Measurements from ENCODE around the gene PCBP3. TPM values are rescaled to one million over a fixed set of nuclear protein-coding genes. Genes with fewer than 3 reads are reported as not detected.
"Not testable (repeated sequence)": the region's sequence is repeated elsewhere in the genome, so short reads cannot be mapped to it uniquely, and the experiment has no call there.

The PCBP3 gene
- polyA plus RNA-seq, 3 donors: 1.9 to 2.0 (median 1.9) TPM

GRCh38 chr21:45845063-45845769 is 201.7 kb downstream of the PCBP3 start:
- no peak for DNase-seq

- DNase-seq: no peak
These were observed 202.2 kb downstream of the PCBP3 start for GRCh38 chr21:45845770-45846090.

- no peak for DNase-seq
These were observed 203.0 kb downstream of the PCBP3 start for GRCh38 chr21:45846373-45847160.

GRCh38 chr21:45847870-45848269 is 204.3 kb downstream of the PCBP3 start:
- no peak for DNase-seq

GRCh38 chr21:45848331-45848730 is 204.8 kb downstream of the PCBP3 start:
- DNase-seq: no peak

GRCh38 chr21:45848805-45849204 is 205.3 kb downstream of the PCBP3 start:
- no peak for DNase-seq

GRCh38 chr21:45849651-45850050 is 206.1 kb downstream of the PCBP3 start:
- DNase-seq: no peak

GRCh38 chr21:45850181-45850580 is 206.7 kb downstream of the PCBP3 start:
- no peak for DNase-seq

GRCh38 chr21:45852386-45852785 is 208.9 kb downstream of the PCBP3 start:
- DNase-seq: not testable (repeated sequence)

- no peak for DNase-seq
These were observed 209.4 kb downstream of the PCBP3 start for GRCh38 chr21:45852886-45853400.

- DNase-seq: no peak
These were observed 210.3 kb downstream of the PCBP3 start for GRCh38 chr21:45853703-45854342.

GRCh38 chr21:45854690-45855247 is 211.2 kb downstream of the PCBP3 start:
- DNase-seq: no peak

- DNase-seq: no peak
These were observed 211.8 kb downstream of the PCBP3 start for GRCh38 chr21:45855248-45855811.

- DNase-seq: no peak
These were observed 212.9 kb downstream of the PCBP3 start for GRCh38 chr21:45856442-45856841.

GRCh38 chr21:45856906-45857305 is 213.4 kb downstream of the PCBP3 start:
- DNase-seq: no peak

GRCh38 chr21:45857761-45858160 is 214.2 kb downstream of the PCBP3 start:
- no peak for DNase-seq

- no peak for DNase-seq
These were observed 214.7 kb downstream of the PCBP3 start for GRCh38 chr21:45858180-45858579.

- no peak for DNase-seq
These were observed 215.7 kb downstream of the PCBP3 start for GRCh38 chr21:45859041-45859761.

GRCh38 chr21:45859762-45860357 is 216.3 kb downstream of the PCBP3 start:
- no peak for DNase-seq

GRCh38 chr21:45860493-45861155 is 217.1 kb downstream of the PCBP3 start:
- no peak for DNase-seq
